Fibroblast of skin of abdomen (primary cell): Measurements from ENCODE around the gene MYPN.
"Not testable (repeated sequence)": the region's sequence is repeated elsewhere in the genome, so short reads cannot be mapped to it uniquely, and the experiment has no call there.

ENCODE experiments used
- DNase-seq: peaks from one replicate; pipeline ENCODE4 v3.0.0-alpha.2; 2013

MYPN gene

DNA sequence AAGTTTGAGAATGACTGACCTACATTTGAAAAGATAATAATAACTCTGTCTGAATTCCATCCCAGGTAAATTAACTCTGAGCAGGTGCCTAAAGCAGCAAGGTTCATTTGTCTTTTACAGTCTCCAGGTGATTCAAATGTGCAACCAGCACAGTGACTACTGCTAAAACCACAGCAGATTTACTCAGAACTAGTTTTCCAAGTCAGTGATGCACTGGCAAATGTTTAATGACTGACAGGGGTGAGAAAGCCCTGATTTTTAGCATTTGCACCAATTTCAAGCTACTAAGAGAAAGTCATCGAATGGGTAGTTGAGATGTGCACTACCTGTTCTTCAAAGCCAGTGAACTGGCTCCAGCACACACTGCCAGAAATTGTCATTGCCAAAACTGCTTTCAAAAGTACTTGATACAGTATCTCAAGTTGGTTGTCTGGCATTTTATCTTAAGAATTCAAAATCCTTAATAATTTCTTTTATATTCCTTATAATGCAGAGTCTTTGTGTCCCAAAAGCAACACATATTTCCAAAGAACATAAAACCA is 62.3 kb downstream of the MYPN start:
- DNase-seq: no peak

DNA sequence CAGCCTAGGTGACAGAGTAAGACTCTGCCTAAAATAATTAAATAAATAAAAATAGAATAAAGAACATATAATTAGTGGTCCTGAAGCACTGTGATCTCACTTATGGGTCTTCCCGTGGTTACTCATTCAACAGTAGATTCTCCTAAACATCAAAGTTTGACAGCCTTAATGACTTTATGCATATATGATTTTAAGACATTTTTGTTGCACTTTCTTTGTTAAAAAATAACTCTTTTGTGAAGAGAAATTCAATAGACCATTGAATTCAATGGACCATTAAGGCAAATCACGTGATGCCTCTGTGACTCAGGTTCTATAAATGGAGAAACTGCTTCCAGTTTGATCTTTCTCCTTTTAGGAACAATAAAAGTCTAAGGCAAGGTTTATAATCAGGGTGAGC is 63.0 kb downstream of the MYPN start:
- no peak for DNase-seq

DNA sequence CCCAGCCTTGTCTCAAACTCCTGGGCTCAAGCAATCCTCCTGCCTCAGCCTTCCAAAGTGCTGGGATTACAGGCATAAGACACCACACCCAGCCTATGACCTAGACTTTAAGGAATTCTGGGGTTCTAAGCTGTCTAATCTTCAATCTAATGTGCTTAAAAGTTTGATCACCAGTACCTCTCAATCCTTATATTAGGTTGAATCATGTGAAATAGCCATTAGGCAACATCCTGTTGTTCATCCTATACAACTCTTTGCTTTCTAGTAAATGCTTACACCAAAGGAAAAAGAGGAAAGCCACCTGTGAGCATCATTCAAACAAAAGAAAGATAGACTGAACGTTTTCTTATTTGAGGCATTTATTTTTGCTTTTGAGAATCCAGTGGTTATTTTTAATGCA is 66.7 kb downstream of the MYPN start:
- no peak for DNase-seq

DNA sequence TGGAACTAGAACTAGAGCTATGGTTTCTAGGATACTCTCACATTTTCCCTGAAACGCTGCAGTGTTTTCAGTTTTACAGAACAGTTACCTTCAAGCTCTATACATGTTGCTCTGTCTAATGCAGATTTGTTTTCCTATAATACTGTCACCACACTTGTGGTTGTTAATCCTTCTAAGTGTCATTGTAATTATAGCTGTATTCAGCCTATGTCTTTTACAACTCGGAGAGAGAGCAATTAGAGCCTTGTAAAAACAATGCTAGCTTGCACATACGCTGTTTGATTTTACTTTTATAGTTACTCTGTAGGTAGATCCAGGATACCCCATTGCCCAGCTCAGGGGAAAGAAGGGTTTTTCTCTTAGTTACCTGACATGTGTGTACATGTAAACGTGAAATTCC is 67.5 kb downstream of the MYPN start:
- no peak for DNase-seq

DNA sequence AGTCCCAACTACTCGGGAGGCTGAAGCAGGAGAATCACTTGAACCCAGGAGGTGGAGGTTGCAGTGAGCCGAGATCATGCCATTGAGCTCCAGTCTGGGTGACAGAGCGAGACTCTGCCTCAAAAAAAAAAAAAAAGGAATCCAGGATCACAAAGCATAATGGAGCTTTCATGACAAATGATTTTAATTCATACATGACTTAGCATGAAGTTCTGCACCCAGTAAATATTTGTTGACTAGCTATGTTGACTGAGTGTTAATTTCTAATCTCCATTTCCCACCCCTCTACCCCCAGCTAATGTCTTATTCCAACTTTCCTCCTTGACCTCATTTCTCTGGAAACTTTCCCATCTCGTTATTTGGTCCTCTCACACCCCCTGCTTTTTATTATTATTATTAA is 69.3 kb downstream of the MYPN start:
- DNase-seq: no peak

DNA sequence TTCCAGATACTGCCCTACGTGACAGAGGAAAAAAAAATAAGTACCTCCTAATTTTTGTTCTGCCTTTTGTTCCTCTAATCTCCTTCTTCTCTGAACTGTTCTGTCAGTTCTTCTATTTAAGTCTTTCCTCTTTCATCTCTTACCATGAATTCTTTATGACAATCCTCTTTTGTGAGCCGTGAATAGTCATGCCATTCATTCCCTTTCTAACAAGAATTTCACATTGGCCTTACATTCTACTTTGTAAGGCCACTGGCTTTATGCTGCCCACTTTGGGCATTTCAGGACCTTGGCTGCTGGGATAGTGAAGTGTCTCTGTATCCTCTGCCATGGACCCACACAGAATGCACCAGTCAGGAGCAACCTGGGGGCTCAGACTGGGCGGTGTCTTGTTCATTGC is 69.7 kb downstream of the MYPN start:
- DNase-seq: no peak

DNA sequence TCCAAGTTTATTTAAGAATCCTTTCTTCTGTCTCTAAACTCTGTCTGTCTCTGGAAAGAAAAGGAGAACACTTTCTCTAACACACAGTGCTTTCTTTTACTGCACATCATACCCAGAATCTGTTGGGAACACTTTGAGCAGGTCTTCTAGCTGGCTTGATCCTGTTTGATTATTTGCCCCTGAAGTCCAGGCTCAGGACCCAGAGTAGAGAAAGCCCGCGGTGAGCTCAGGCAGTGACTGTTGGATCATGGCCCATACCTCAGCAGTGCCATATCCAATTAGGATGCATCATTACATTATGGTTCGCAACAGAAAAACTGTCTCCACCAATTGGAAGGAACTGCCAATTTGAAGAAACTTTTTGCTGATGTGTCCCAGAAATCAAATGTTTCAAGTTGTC is 71.2 kb downstream of the MYPN start:
- DNase-seq: no peak

DNA sequence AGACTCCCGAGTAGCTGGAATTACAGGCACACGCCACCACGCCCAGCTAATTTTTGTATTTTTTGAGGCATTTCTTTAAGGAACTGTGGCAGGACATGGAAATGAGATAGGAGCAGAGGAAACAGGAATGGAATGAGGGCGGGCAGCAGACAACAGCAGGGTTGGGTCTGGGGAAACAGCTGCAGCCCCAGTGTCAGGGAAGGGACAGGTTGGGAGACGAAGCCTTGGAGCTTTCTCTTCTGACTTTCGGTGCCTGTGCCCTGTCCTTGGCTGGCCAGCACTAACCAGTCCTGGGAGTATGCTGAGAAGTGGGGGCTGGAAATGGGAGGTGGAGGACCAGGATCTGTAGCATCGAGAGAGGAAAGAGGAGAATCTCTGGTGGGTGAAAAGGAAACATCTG is 75.3 kb downstream of the MYPN start:
- no peak for DNase-seq

DNA sequence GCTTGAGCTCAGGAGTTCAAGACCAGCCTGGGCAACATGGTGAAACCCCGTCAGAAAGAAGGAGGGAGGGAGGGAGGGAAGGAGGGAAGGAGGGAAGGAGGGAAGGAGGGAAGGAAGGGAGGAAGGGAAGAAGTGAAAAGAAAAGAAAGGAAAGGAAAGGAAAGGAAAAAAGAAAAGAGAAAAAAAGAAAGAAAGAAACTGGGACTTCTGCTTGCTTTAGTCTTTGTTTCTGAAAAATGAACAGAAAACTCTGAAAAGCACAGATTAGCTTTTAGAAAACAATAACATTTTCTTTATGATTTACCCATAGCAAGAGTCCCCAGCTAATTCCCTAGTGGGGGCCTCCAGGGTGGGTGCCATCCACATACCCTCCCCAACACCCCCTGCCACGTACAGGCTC is 75.8 kb downstream of the MYPN start:
- DNase-seq: no peak

DNA sequence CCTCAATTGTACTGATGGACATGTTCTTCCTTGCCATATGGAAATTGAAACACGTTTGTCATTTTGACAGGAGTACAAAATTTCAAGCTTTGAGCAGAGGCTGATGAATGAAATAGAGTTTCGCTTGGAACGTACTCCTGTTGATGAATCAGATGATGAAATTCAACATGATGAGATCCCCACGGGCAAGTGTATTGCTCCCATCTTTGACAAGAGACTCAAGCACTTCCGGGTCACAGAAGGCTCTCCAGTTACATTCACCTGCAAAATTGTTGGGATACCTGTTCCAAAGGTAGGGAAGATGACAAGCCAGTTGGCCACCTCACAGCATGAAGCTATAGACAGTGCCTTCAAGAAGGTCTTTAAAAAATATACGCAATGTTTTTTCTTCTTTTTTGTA is 79.5 kb downstream of the MYPN start:
- DNase-seq: no peak

DNA sequence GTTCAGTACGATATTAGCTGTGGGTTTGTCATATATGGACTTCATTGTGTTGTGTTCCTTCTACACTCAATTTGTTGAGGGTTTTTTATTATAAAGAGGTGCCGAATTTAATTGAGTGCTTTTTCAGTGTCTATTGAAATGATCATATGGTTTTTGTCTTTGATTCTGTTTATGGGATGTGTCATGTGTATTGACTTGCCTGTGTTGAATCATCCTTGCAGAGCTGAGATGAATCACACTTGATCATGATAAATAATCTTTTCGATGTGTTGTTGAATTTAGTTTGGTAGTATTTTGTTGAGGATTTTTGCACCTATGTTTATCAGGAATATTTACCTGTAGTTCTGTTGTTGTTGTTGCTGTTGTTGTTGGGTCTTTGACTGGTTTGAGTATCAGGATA is 82.8 kb downstream of the MYPN start:
- DNase-seq: no peak

DNA sequence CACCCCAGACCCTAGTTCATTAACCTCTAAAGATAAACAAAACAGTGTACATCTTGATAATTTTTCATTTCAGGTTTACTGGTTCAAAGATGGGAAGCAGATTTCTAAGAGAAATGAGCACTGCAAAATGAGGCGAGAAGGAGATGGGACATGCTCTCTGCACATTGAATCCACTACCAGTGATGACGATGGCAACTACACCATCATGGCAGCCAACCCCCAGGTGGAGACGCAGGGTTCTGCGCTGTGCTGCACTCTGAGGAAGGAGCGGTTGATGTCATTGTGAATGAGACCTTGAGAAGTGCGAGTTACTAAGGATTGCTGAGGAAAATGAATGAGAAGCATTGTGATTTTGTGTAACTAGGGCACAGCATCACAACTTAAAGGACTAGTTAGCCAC is 85.0 kb downstream of the MYPN start:
- DNase-seq: no peak

DNA sequence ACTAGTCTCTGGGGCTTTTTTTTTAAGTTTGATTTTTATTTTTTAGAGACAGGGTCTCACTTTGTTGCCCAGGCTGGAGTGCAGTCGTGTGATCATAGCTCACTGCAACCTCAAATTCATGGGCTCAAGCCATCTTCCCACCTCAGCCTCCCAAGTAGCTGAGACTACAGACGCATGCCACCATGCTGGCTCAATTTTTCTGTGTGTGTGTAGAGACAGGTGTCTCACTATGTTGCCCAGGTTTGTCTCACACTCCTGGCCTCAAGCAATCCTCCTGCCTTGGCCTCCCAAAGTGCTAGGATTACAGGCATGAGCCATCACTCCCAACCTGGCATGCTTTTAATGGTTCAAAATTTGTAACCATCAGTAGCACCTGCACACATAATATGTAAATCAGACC is 86.5 kb downstream of the MYPN start:
- not testable (repeated sequence) for DNase-seq

DNA sequence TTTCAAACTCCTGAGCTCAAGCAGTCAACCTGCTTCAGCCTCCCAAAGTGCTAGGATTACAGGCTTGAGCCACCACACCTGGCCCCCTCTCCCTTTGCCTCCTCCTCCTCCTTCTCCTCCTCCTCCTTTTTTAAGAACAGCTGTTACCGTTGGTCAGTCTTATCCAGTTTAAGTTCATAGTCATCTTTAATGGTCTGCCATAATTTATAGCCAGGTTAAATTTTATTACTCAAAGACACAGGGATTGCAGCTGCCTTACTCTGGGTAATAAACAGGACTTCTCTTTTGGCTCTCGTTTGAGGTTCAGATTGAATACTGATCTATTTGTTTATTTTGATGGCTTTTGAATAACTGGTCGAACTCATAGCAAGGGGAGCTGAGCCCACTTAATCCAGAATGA is 87.4 kb downstream of the MYPN start:
- DNase-seq: no peak

DNA sequence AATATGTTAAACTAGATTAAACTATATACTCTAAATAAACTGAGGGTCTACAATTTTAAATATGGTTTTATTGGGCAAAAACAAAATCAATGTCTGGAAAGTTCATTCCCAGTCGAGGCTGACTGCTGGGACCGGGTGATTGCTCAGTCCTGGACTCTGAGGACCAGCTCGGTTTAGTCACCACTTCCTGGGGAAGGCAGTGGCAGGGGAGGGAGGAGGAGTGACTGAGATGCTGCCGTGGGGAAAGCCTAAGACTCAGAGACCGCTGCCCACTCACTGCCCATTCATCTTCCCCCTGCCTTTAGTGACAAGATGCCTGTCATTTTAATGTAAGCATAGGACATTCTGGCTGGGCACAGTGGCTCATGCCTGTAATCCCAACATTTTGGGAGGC is 93.7 kb downstream of the MYPN start:
- DNase-seq: peak; percentile 50

DNA sequence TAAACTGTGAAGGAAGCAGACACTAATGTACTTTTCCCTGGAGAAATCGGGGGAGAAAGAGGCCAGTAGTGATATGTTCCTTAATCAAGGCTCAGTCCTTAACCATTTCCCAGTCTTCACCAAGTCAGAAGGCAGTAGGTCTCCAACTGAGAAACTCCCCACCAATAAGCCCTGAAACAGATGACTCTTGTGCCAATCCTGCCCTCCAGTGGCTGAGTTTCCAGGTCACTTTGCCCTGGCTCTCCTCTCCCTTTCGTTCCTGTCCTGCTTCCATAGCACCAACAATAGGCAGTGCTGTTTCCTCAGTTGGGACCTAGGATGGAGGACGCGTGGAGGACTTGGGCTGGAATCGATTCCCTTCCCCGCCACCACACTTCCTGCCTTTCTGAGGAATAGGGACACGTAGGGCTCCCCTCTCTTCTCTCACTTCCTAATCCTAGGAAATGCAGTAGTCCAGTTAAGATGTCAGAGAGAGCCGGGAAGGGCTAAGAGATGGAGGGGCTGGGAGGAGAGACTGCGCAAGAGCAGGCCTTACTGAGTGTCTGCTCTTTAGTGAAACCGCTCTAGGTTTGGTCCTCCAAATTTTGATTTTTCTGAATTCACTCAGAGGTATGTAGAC is 99.2 kb downstream of the MYPN start:
- DNase-seq: peak; percentile 72

DNA sequence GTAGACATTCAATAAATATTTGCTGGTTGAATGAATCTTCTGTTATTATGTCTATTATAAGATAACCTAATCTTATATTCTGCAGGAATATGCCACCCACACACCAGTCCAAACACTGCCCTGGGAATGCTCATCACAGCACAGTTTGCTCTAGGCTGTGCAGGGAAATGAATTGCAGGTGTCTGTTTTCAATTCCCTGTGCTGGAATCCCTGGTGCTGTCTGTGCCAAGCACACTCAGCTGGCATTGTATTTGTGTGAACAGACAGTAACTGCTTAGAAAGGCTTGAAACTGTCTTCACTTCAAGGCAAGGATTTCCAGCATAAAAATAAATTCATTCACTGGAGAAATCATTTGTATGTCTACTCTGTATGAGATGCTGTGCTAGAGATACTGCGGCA is 102.4 kb downstream of the MYPN start:
- DNase-seq: no peak

DNA sequence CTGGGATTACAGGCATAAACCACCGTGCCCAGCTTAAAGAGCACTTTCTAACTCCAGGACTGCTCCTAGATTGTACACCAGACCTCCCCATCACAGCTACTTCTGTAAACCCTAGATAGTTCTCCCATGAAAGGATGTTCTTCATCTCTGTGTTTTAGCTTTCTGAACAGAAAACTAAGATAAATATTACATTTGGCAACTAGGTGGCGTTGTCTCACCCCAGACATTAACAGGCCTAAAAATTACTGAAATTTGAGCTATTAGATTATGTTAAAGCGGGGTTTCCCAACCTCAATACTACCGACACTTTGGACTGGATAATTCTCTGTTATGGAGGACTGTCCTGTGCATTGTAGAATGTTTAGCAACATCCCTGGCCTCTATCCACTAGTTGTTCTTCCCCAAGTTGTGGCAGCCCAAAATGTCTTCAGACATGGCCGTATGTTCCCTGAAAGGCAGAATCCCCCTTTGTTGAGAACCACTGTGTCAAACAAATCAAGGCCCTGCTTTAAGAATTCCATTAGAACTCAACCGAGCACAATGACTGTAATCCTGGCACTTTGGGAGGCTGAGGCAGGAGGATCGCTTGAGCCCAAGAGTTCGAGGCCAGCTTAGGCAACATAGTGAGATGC is 103.5 kb downstream of the MYPN start:
- DNase-seq: peak; percentile 42

DNA sequence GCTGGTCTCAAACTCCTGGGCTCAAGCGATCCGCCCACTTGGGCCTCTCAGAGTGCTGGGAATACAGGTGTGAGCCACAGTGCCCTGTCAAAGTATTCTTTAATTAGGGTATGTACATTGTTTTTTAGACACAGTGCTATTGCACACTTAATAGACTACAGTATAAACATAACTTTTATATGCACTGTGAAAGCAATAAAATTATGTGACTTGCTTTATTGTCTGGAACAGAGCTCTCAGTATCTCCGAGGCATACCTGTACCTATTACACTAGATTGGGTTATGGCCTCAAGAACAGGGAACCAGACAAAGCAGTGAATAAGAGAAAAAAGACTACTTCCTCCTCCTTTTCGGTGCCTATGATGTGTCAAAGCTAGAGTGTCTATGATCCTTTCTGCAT is 109.5 kb downstream of the MYPN start:
- DNase-seq: no peak

DNA sequence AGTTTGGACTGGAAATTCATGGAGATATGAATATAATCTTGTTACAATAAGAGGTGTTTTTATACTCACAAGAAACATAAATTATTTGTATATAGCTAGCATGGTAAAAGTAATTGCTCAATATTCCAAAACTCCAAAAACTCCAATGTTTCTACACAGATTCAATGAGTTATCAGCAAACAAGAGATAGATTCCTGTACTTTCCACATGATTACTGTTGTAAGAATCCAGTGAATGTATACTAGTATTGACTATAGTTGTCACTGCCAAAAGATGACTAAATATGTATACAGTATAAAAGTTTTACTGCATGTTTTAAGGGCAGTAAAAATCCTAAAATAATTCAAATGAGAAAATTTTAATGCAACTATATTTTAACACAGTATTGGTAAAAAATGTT is 111.9 kb downstream of the MYPN start:
- DNase-seq: peak; percentile 13

DNA sequence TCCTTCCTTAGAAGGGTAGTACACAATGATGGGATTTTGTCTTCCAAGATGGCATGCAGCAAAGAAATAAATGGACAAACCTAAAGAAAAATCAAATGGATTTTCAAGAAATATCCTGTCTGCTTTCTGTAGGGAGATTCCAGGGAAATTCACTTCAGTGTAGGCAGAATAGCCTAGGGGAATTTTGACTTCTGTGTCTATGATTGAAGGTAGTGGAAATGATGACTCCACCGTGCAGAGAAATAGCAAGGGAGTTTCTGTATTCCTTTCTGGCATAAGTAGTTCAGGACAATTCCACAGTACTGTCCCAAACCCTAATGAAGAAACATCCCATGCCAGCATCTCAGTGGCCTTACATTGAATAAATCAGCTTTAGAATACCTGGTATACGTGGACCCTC is 113.1 kb downstream of the MYPN start:
- DNase-seq: no peak

DNA sequence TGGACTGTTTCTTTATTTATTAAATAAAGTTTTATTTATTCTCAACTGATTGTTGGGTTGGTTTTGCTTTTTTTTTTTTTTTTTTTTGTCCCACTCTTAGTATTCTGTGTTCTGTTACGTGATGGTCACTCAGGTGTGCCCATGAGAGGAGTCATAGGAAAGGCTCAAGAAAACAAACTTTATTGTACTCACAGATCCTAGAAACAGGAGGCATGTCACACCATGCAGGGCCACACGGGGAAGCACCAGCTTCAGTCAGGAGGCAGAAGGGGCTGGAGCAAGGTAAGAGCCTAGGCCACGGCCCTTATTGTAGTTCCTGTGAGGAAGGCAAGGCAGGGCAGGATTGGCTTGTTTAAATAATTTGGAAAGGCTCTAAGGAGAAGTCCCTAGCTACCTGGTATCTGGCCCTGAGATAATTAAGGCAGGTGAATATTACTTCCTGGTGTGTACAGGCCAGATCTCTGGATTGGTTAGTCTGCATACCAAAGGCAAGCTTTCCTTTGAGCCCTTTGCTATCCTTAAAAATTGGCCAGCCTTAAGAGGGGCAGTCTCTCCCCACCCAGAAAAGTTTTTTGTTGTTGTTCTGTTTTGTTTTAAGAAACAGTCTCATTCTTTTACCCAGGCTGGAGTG is 114.4 kb downstream of the MYPN start:
- DNase-seq: no peak

DNA sequence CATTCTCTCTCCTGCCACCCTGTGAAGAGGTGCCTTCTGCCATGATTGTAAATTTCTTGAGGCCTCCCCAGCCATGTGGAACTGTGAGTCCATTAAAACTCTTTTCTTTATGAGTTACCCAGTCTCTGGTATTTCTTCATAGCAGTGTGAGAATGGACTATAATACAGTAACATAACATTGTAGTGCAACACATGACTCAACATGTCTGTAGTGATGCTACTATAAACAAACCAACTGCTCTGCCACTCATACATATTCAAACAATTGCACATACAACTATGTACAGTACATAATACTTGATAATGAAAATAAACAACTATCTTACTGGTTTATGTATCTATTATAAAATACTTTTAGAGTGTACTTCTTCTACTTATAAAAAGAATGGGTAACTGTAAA is 115.5 kb downstream of the MYPN start:
- DNase-seq: peak; percentile 18

DNA sequence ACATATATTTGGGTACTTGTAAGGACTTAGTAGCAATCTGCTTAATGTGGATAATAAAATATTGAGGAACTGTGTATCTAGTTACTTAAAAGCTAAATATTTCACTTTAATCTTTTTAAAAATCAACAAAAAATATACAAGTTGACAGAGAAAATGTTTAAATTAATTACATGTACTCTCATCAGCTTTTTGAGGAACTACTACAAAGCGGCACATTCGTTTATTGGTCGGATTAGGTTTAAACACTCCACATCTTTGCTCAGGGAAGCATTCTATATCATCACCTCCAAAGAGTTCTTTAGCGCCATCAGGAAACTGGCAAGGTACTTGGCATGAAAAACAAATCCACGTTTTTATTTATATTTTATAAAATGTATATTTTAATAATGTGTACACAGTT is 121.0 kb downstream of the MYPN start:
- DNase-seq: no peak
